ENCODE measurements around the gene P2RY14. TPM values are rescaled to one million over a fixed set of nuclear protein-coding genes. Genes with fewer than 3 reads are reported as not detected.

P2RY14 gene
- total RNA-seq, 1 donor from 2014 or later, result 1.5 TPM

DNA sequence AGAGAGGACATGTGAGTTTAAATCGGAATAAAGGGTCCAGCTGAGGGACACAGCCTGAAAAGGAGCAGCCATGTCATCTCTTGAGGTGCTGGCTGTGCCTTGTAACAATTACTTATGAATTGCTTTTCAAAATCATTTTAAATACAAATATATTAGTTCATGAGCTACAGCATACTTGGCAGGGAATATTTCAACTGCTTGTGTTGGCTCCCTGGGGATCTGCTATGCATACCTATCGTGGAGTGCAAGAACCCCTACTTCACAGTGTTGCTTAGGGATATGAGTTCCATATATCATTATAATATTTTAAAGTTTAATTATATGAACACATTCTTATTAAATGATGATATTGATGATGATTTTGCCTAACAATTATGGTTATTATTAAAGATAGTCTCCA, 19.1 kb upstream of the P2RY14 start:
- POLR2A ChIA-PET, result no interaction called here
- no peak for DNase-seq
- intact Hi-C loops (cut with micrococcal nuclease), result no loop called here

DNA sequence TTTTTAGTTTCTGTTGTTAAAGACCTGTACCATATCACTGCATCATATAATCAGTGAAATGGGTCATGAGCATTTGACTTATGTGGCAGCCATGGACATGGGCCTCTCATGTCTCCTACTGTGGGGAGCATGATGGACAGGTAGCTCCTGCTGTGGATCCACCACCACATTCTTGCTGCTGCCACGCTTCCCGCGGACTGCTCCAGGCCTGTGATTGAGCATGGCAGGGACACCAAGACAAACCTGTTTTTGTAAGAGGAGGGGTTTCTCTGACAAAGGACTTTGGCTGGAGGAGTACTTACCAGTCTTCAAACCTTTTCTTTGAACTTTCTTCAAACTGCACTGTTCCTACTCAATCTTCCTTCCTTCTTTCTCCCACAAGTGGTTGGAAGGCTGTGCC, 17.9 kb upstream of the P2RY14 start:
- no peak for DNase-seq
- CTCF ChIA-PET, result no interaction called here
- H3K27me3 Mint-ChIP-seq, result peaks cover 2% of the 10 kb centered on the region
- POLR2A ChIA-PET, result no interaction called here
- no peak overlapping the region for H3K4me3 Mint-ChIP-seq
- ATAC-seq (ENCODE audit: low read depth), result no peak
- TF ChIP-seq, protein P1, sequence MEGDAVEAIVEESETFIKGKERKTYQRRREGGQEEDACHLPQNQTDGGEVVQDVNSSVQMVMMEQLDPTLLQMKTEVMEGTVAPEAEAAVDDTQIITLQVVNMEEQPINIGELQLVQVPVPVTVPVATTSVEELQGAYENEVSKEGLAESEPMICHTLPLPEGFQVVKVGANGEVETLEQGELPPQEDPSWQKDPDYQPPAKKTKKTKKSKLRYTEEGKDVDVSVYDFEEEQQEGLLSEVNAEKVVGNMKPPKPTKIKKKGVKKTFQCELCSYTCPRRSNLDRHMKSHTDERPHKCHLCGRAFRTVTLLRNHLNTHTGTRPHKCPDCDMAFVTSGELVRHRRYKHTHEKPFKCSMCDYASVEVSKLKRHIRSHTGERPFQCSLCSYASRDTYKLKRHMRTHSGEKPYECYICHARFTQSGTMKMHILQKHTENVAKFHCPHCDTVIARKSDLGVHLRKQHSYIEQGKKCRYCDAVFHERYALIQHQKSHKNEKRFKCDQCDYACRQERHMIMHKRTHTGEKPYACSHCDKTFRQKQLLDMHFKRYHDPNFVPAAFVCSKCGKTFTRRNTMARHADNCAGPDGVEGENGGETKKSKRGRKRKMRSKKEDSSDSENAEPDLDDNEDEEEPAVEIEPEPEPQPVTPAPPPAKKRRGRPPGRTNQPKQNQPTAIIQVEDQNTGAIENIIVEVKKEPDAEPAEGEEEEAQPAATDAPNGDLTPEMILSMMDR (IDR thresholded peaks at IDR 0.05), result no peak
- H3K9me3 Mint-ChIP-seq, result no peaks in the 10 kb centered on the region
- intact Hi-C loops (cut with micrococcal nuclease), result no loop called here
- H3K36me3 Mint-ChIP-seq (ENCODE audit: low read depth), result no peaks in the 10 kb centered on the region
- H3K4me1 Mint-ChIP-seq, result no peaks in the 10 kb centered on the region
- H3K27ac Mint-ChIP-seq, result no peak overlapping the region

More for the DNA sequence above, 19.1 kb upstream of the P2RY14 start:
- no peak overlapping the region for H3K27ac Mint-ChIP-seq
- no peaks in the 10 kb centered on the region for H3K4me1 Mint-ChIP-seq
- TF ChIP-seq, protein P1 (IDR thresholded peaks at IDR 0.05), result no peak
- peaks cover 3% of the 10 kb centered on the region for H3K27me3 Mint-ChIP-seq
- no peak for ATAC-seq (ENCODE audit: low read depth)
- no peaks in the 10 kb centered on the region for H3K36me3 Mint-ChIP-seq (ENCODE audit: low read depth)
- no peak overlapping the region for H3K4me3 Mint-ChIP-seq
- CTCF ChIA-PET, result no interaction called here
- H3K9me3 Mint-ChIP-seq, result no peaks in the 10 kb centered on the region

DNA sequence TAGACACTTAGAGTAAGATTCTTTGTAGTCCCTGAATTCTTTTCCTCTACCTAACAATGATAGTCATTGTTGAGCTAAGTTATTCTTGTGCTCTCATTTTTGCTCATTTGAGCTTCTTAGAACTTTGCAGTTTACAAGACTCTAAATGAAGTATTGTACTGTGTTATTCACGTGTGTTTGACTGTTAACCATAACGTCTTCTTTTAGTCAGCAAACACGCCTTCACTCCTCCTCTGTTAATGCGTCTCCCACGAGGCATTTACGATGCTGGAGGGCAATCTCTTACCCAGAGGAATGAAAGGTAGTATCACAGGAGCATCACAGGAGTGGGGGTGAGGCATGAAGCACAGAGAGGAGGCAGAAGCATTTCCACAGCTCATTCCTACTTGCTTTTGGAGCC, 14.8 kb upstream of the P2RY14 start:
- DNase-seq (no peak), ATAC-seq (ENCODE audit: low read depth) (no peak)
- TF ChIP-seq, protein P1 (IDR thresholded peaks at IDR 0.05), result no peak
- H3K27ac Mint-ChIP-seq, result no peak overlapping the region
- no peaks in the 10 kb centered on the region for H3K36me3 Mint-ChIP-seq (ENCODE audit: low read depth)
- H3K4me1 Mint-ChIP-seq, result no peaks in the 10 kb centered on the region
- POLR2A ChIA-PET, result no interaction called here
- CTCF ChIA-PET, result interaction anchor here (1.2 to 2.2 kb wide), 4 partner anchors 15 to 546 kb away, joined by 3 to 8 read pairs (median 4); no protein-coding TSS in a partner anchor
- no peaks in the 10 kb centered on the region for H3K27me3 Mint-ChIP-seq
- H3K9me3 Mint-ChIP-seq, result no peaks in the 10 kb centered on the region
- H3K4me3 Mint-ChIP-seq, result no peak overlapping the region
- intact Hi-C loops (cut with micrococcal nuclease), result no loop called here

DNA sequence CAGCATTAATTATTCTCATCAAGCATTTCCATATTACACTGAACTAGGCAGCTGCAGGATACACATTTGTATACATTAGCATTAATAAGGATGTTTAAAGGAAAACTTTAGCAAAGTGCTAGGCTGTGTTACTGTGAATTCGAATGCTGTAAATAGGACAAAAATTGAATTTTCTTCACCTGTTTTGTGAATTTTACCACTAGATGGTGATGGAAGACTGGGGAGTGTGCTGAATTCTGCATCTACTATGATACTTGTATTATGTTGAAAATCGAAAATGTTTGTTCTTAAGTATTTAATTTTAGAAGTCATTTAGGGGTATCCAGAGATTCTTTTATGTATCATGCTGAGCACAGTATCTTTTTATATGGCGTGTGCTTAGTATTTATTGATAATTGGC, 12.3 kb upstream of the P2RY14 start:
- Mint-ChIP-seq H3K36me3 (ENCODE audit: low read depth) (no peaks in the 10 kb centered on the region), H3K27ac (no peak overlapping the region), H3K4me1 (no peaks in the 10 kb centered on the region), H3K4me3 (no peak overlapping the region), H3K9me3 (no peaks in the 10 kb centered on the region), H3K27me3 (no peaks in the 10 kb centered on the region)
- POLR2A ChIA-PET, result no interaction called here
- CTCF ChIA-PET, result interaction anchor here (1.0 to 1.3 kb wide), 2 partner anchors 544 to 546 kb away, joined by 4 read pairs; no protein-coding TSS in a partner anchor
- DNase-seq (no peak), ATAC-seq (ENCODE audit: low read depth) (no peak)
- intact Hi-C loops (cut with micrococcal nuclease), result loop anchor here (1.0 to 2.0 kb wide), 3 partner anchors 370 to 628 kb away; no protein-coding TSS in a partner anchor
- TF ChIP-seq, protein P1 (IDR thresholded peaks at IDR 0.05), result no peak

DNA sequence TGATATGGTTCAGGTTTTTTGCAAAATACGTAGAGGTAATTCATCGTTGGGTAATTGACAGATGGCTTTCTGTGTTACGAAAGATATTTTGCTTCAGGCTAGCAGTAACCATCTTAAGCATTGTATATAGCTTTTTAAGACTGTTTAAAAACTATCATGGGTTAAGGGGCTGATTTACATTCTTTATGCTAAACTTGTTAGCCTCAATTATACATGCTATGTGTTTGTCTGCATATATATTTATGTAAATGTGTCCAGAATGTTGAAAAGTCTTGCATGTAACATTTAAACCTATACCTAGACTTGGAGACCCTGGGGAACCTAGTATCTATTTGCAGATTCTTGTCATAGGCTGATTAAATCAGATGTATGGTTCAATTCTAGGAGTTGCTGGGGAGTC, 11.1 kb upstream of the P2RY14 start:
- ATAC-seq (ENCODE audit: low read depth), result no peak
- Mint-ChIP-seq H3K4me1 (no peaks in the 10 kb centered on the region), H3K27me3 (no peaks in the 10 kb centered on the region), H3K36me3 (ENCODE audit: low read depth) (no peaks in the 10 kb centered on the region), H3K27ac (no peak overlapping the region), H3K4me3 (no peak overlapping the region), H3K9me3 (no peaks in the 10 kb centered on the region)
- ChIA-PET POLR2A (no interaction called here), CTCF (interaction anchor here (0.8 to 1.9 kb wide), 3 partner anchors 11 to 133 kb away, joined by 3 to 5 read pairs (median 4); partner anchors contain the start of gene P2RY14)
- no peak for DNase-seq
- intact Hi-C loops (cut with micrococcal nuclease), result no loop called here
- TF ChIP-seq, protein P1 (IDR thresholded peaks at IDR 0.05), result no peak
